HepG2 (cell line): Measurements from ENCODE around the gene OAT. TPM values are rescaled to one million over a fixed set of nuclear protein-coding genes. Genes with fewer than 3 reads are reported as not detected.

ENCODE experiments used
- DPF2 ChIP-seq: sonication (generic); formaldehyde crosslinking; IDR thresholded peaks from 2 replicates; pipeline ENCODE4 v1.4.0; 2020; ENCODE audit warnings: mild to moderate bottlenecking, low read depth, missing genetic modification reagents, borderline replicate concordance
- FOXM1 ChIP-seq: sonication (generic); formaldehyde crosslinking; IDR thresholded peaks from 2 replicates; pipeline ENCODE4 v1.5.0; 2020; ENCODE audit warnings: missing genetic modification reagents
- KLF13 ChIP-seq: sonication (generic); formaldehyde crosslinking; IDR thresholded peaks from 2 replicates; pipeline ENCODE4 v1.4.0; 2020; ENCODE audit warnings: mild to moderate bottlenecking, missing genetic modification reagents
- NR2F6 ChIP-seq, 2 experiments: IDR thresholded peaks; 2 replicates each; pipeline ENCODE4 v1.6.1; 2016; ENCODE audit warnings: antibody characterized with exemption in 1 of 2, mild to moderate bottlenecking in 1 of 2
- RFXAP ChIP-seq: sonication (generic); formaldehyde crosslinking; IDR thresholded peaks from 2 replicates; pipeline ENCODE4 v1.4.0; 2020; ENCODE audit warnings: missing genetic modification reagents, borderline replicate concordance
- SKI ChIP-seq: fragments of 450-650 bp; IDR thresholded peaks from one replicate; pipeline ENCODE4 v1.6.1; 2018; ENCODE audit warnings: mild to moderate bottlenecking; ENCODE audit not compliant: partially characterized antibody
- ZFP36L1 ChIP-seq: sonication (generic); formaldehyde crosslinking; IDR thresholded peaks from 2 replicates; pipeline ENCODE4 v1.8.0; 2022; ENCODE audit warnings: mild to moderate bottlenecking, missing genetic modification reagents, moderate library complexity
- ZIK1 ChIP-seq: sonication (generic); formaldehyde crosslinking; IDR thresholded peaks from 2 replicates; pipeline ENCODE4 v1.5.0; 2020; ENCODE audit warnings: mild to moderate bottlenecking, low read depth, missing genetic modification reagents, borderline replicate concordance
- ZMYM2 ChIP-seq: sonication (generic); formaldehyde crosslinking; IDR thresholded peaks from 2 replicates; pipeline ENCODE4 v1.8.0; 2022; ENCODE audit warnings: mild to moderate bottlenecking, missing genetic modification reagents
- ZNF205 ChIP-seq: IDR thresholded peaks from 2 replicates; pipeline ENCODE4 v1.6.1; 2018; ENCODE audit warnings: missing biosample characterization, missing genetic modification reagents
- ZNF337 ChIP-seq: sonication (generic); formaldehyde crosslinking; IDR thresholded peaks from 2 replicates; pipeline ENCODE4 v1.5.1; 2020; ENCODE audit warnings: missing genetic modification reagents, low read depth, mild to moderate bottlenecking, borderline replicate concordance
- polyA plus RNA-seq, 8 experiments: library from polyadenylated mRNA; depleted of rRNA in 3 of 8; stranded (reverse) in 7 of 8; unstranded in 1 of 8; fragments of >200 nt; fragmentation: Illumina TruSeq in 4 of 8; extraction: Trizol in 4 of 8; gene quantifications; 2 replicates each; pipeline versions ENCODE4 v1.2.1 to v1.2.3, GENCODE V29; 2011 to 2016; ENCODE audit warnings: low read depth in 4 of 8, missing spikeins in 1 of 8, mixed read lengths in 1 of 8; ENCODE audit not compliant: insufficient read depth in 1 of 8
- total RNA-seq, 5 experiments: library from RNA; depleted of rRNA; stranded (reverse); fragments of >200 nt; fragmentation: Illumina TruSeq; extraction: Trizol; gene quantifications; 2 replicates each; pipeline ENCODE4 v1.2.3, GENCODE V29; 2016; ENCODE audit warnings: low read depth in 1 of 5
- TF ChIP-seq, protein P1 (sequence below): sonication (generic); formaldehyde crosslinking; IDR thresholded peaks from 2 replicates; pipeline ENCODE4 v1.5.0; 2020; ENCODE audit warnings: mild to moderate bottlenecking, missing genetic modification reagents, borderline replicate concordance
- TF ChIP-seq, protein P2 (sequence below): sonication (generic); IDR thresholded peaks from 2 replicates; pipeline ENCODE4 v1.6.1; 2016; ENCODE audit warnings: low read depth, borderline replicate concordance
- TF ChIP-seq, protein P3 (sequence below): sonication (generic); formaldehyde crosslinking; IDR thresholded peaks from 2 replicates; pipeline ENCODE4 v1.5.0; 2020; ENCODE audit warnings: mild to moderate bottlenecking, missing genetic modification reagents
- TF ChIP-seq, protein P4 (sequence below): sonication (generic); formaldehyde crosslinking; IDR thresholded peaks from 2 replicates; pipeline ENCODE4 v1.4.0; 2020; ENCODE audit warnings: low read depth, mild to moderate bottlenecking, missing genetic modification reagents
- TF ChIP-seq, protein P5 (sequence below): IDR thresholded peaks from 2 replicates; pipeline ENCODE4 v1.6.1; 2012; ENCODE audit warnings: inconsistent platforms
- TF ChIP-seq, protein P6 (sequence below): sonication (generic); formaldehyde crosslinking; IDR thresholded peaks from 2 replicates; pipeline ENCODE4 v1.5.0; 2020; ENCODE audit warnings: missing genetic modification reagents

Gene OAT
- total and polyA plus RNA-seq, 2 of the 13 experiments (the other 11 are each of a cell fraction or from before 2014, with no cell fraction given): 87.8 to 96.7 TPM

DNA sequence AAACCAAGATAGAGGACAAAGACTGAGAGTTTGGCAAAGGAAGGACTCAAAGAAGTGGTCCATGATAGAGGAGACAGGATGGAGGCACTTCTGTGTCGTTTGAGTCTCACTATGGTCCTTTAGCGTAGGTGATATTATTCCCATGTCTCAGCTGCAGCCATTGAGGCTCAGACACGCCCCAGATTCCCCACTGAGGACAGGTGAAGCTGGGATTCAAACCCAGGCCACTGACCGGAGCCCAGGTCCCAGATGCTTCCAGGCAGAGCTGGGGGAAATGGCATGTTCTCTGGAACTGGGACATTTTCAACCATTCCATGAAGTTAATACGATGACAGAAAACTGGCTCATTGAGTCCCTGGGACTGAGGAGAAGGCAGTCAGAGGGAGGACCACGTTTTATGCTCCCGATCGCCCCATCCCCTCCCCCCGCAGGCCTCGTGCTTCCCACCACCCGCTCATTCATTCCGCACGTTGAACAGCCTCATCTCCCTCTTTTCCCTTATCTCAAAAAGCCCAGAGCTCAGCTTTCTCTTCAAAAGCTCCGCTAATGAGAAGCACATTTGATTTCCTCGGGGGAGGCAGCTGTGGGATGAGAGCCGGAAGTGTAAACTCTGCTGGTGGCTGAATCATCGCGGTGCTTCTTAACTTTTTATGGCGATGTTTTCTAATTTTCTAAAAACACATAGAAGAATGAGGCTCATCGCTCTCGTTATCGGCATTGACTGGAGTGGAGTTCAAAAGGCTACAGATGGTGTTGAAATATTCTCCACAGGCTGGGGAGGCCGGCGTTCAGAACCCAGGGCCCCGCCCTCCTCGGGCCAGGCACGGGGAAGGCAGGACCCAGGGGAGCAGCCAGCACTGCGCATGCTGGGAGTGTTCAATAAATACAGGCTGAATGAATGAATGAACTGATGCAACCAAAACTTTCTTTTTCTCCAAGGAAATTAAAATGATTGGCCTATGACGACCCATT is 64.0 kb downstream of the OAT start (continued):
- TF ChIP-seq, protein P1, sequence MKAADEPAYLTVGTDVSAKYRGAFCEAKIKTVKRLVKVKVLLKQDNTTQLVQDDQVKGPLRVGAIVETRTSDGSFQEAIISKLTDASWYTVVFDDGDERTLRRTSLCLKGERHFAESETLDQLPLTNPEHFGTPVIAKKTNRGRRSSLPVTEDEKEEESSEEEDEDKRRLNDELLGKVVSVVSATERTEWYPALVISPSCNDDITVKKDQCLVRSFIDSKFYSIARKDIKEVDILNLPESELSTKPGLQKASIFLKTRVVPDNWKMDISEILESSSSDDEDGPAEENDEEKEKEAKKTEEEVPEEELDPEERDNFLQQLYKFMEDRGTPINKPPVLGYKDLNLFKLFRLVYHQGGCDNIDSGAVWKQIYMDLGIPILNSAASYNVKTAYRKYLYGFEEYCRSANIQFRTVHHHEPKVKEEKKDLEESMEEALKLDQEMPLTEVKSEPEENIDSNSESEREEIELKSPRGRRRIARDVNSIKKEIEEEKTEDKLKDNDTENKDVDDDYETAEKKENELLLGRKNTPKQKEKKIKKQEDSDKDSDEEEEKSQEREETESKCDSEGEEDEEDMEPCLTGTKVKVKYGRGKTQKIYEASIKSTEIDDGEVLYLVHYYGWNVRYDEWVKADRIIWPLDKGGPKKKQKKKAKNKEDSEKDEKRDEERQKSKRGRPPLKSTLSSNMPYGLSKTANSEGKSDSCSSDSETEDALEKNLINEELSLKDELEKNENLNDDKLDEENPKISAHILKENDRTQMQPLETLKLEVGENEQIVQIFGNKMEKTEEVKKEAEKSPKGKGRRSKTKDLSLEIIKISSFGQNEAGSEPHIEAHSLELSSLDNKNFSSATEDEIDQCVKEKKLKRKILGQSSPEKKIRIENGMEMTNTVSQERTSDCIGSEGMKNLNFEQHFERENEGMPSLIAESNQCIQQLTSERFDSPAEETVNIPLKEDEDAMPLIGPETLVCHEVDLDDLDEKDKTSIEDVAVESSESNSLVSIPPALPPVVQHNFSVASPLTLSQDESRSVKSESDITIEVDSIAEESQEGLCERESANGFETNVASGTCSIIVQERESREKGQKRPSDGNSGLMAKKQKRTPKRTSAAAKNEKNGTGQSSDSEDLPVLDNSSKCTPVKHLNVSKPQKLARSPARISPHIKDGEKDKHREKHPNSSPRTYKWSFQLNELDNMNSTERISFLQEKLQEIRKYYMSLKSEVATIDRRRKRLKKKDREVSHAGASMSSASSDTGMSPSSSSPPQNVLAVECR (CRISPR knock-in tag): no peak
- TF ChIP-seq ZNF205 (no peak), ZMYM2 (CRISPR knock-in tag) (no peak), SKI (no peak), DPF2 (CRISPR knock-in tag) (no peak), KLF13 (no peak), NR2F6 (IDR thresholded peaks at IDR 0.05) (peak; percentile 25; the same call in 1 of the 2 replicates), NR2F6 (CRISPR knock-in tag; IDR thresholded peaks at IDR 0.05) (peak; percentile 31; the same call in 1 of the 2 replicates), ZFP36L1 (CRISPR knock-in tag) (peak; percentile 63; the same call in 1 of the 2 replicates), FOXM1 (CRISPR knock-in tag) (no peak), ZNF337 (CRISPR knock-in tag) (no peak), ZIK1 (no peak), RFXAP (CRISPR knock-in tag) (no peak)
- TF ChIP-seq, protein P2, sequence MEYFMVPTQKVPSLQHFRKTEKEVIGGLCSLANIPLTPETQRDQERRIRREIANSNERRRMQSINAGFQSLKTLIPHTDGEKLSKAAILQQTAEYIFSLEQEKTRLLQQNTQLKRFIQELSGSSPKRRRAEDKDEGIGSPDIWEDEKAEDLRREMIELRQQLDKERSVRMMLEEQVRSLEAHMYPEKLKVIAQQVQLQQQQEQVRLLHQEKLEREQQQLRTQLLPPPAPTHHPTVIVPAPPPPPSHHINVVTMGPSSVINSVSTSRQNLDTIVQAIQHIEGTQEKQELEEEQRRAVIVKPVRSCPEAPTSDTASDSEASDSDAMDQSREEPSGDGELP: peak; percentile 57; the same call in 1 of the 2 replicates
- TF ChIP-seq, protein P3, sequence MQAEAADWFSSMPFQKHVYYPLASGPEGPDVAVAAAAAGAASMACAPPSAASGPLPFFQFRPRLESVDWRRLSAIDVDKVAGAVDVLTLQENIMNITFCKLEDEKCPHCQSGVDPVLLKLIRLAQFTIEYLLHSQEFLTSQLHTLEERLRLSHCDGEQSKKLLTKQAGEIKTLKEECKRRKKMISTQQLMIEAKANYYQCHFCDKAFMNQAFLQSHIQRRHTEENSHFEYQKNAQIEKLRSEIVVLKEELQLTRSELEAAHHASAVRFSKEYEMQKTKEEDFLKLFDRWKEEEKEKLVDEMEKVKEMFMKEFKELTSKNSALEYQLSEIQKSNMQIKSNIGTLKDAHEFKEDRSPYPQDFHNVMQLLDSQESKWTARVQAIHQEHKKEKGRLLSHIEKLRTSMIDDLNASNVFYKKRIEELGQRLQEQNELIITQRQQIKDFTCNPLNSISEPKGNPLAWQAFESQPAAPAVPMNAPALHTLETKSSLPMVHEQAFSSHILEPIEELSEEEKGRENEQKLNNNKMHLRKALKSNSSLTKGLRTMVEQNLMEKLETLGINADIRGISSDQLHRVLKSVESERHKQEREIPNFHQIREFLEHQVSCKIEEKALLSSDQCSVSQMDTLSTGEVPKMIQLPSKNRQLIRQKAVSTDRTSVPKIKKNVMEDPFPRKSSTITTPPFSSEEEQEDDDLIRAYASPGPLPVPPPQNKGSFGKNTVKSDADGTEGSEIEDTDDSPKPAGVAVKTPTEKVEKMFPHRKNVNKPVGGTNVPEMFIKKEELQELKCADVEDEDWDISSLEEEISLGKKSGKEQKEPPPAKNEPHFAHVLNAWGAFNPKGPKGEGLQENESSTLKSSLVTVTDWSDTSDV (CRISPR knock-in tag): no peak
- TF ChIP-seq, protein P4, sequence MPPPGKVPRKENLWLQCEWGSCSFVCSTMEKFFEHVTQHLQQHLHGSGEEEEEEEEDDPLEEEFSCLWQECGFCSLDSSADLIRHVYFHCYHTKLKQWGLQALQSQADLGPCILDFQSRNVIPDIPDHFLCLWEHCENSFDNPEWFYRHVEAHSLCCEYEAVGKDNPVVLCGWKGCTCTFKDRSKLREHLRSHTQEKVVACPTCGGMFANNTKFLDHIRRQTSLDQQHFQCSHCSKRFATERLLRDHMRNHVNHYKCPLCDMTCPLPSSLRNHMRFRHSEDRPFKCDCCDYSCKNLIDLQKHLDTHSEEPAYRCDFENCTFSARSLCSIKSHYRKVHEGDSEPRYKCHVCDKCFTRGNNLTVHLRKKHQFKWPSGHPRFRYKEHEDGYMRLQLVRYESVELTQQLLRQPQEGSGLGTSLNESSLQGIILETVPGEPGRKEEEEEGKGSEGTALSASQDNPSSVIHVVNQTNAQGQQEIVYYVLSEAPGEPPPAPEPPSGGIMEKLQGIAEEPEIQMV (CRISPR knock-in tag): no peak
- TF ChIP-seq, protein P5, sequence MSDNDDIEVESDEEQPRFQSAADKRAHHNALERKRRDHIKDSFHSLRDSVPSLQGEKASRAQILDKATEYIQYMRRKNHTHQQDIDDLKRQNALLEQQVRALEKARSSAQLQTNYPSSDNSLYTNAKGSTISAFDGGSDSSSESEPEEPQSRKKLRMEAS: peak; percentile 82
- TF ChIP-seq, protein P6, sequence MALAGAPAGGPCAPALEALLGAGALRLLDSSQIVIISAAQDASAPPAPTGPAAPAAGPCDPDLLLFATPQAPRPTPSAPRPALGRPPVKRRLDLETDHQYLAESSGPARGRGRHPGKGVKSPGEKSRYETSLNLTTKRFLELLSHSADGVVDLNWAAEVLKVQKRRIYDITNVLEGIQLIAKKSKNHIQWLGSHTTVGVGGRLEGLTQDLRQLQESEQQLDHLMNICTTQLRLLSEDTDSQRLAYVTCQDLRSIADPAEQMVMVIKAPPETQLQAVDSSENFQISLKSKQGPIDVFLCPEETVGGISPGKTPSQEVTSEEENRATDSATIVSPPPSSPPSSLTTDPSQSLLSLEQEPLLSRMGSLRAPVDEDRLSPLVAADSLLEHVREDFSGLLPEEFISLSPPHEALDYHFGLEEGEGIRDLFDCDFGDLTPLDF (CRISPR knock-in tag): no peak
